Liver (tissue), 9 donors: Measurements from ENCODE around the gene PGM5. TPM values are rescaled to one million over a fixed set of nuclear protein-coding genes. Genes with fewer than 3 reads are reported as not detected.

Experiments
- DNase-seq: peaks from one replicate; pipeline ENCODE4 v3.0.0-alpha.2; 2017; ENCODE audit warnings: low spot score
- H3K27ac ChIP-seq, 2 donors: one replicate each; pipeline ENCODE4 v1.7.0; 2013; ENCODE audit warnings: inconsistent platforms in 2 of 2, low read length in 2 of 2, control low read depth in 1 of 2, low read depth in 1 of 2, mild to moderate bottlenecking in 1 of 2
- H3K27me3 ChIP-seq, 4 donors: one replicate each; pipeline versions ENCODE4 v1.6.1 to v1.7.0; 2013; ENCODE audit warnings: low read length in 3 of 4, inconsistent platforms in 1 of 4, mild to moderate bottlenecking in 1 of 4, moderate library complexity in 1 of 4; ENCODE audit not compliant: control insufficient read depth in 4 of 4, insufficient read depth in 4 of 4
- H3K36me3 ChIP-seq, 4 donors: one replicate each; pipeline versions ENCODE4 v1.6.1 to v1.7.0; 2013; ENCODE audit warnings: low read length in 3 of 4, mild to moderate bottlenecking in 3 of 4, low read depth in 1 of 4, moderate library complexity in 1 of 4; ENCODE audit not compliant: control insufficient read depth in 4 of 4, insufficient read depth in 3 of 4
- H3K4me1 ChIP-seq, 4 donors: one replicate each; pipeline versions ENCODE4 v1.6.1 to v1.7.0; 2013; ENCODE audit warnings: low read length in 3 of 4, mild to moderate bottlenecking in 3 of 4, moderate library complexity in 1 of 4; ENCODE audit not compliant: control insufficient read depth in 4 of 4, insufficient read depth in 4 of 4
- H3K4me3 ChIP-seq, 3 donors: one replicate each; pipeline versions ENCODE4 v1.6.1 to v1.7.0; 2013; ENCODE audit warnings: low read length in 3 of 3, control low read depth in 1 of 3, low read depth in 1 of 3, mild to moderate bottlenecking in 1 of 3
- H3K9ac ChIP-seq, 2 donors: one replicate each; pipeline ENCODE4 v1.7.0; 2013; ENCODE audit warnings: low read length in 2 of 2, mild to moderate bottlenecking in 2 of 2, moderate library complexity in 2 of 2, control low read depth in 1 of 2, low read depth in 1 of 2
- H3K9me3 ChIP-seq, 4 donors: one replicate each; pipeline versions ENCODE4 v1.6.1 to v1.7.0; 2013; ENCODE audit warnings: low read length in 3 of 4; ENCODE audit not compliant: control insufficient read depth in 4 of 4
- ATF3 ChIP-seq: IDR thresholded peaks from 2 replicates; pipeline ENCODE4 v1.6.1; 2016; ENCODE audit warnings: antibody characterized with exemption
- EGR1 ChIP-seq, 2 donors: IDR thresholded peaks; 2 replicates each; pipeline ENCODE4 v1.6.1; 2016 to 2018; ENCODE audit warnings: antibody characterized with exemption in 2 of 2, low read depth in 2 of 2
- FOXA1 ChIP-seq: IDR thresholded peaks from 2 replicates; pipeline ENCODE4 v1.6.1; 2016; ENCODE audit warnings: antibody characterized with exemption
- FOXA2 ChIP-seq: IDR thresholded peaks from 2 replicates; pipeline ENCODE4 v1.6.1; 2016; ENCODE audit warnings: antibody characterized with exemption
- GABPA ChIP-seq, 2 donors: IDR thresholded peaks in 1 of 2; conservative IDR thresholded peaks in 1 of 2; 2 replicates each; pipeline ENCODE4 v1.6.1; 2016; ENCODE audit warnings: antibody characterized with exemption in 2 of 2, mild to moderate bottlenecking in 1 of 2, moderate library complexity in 1 of 2
- HNF4A ChIP-seq, 2 donors: conservative IDR thresholded peaks; 2 replicates each; pipeline ENCODE4 v1.6.1; 2016; ENCODE audit warnings: antibody characterized with exemption in 2 of 2, mild to moderate bottlenecking in 2 of 2
- HNF4G ChIP-seq: IDR thresholded peaks from 2 replicates; pipeline ENCODE4 v1.6.1; 2016; ENCODE audit warnings: antibody characterized with exemption
- JUND ChIP-seq, 2 donors: IDR thresholded peaks; 2 replicates each; pipeline ENCODE4 v1.6.1; 2016; ENCODE audit warnings: antibody characterized with exemption in 2 of 2
- NR2F2 ChIP-seq: IDR thresholded peaks from 2 replicates; pipeline ENCODE4 v1.6.1; 2016; ENCODE audit warnings: antibody characterized with exemption
- RAD21 ChIP-seq, 2 donors: IDR thresholded peaks; 2 replicates each; pipeline ENCODE4 v1.6.1; 2016; ENCODE audit warnings: antibody characterized with exemption in 2 of 2, mild to moderate bottlenecking in 2 of 2
- REST ChIP-seq: IDR thresholded peaks from 2 replicates; pipeline ENCODE4 v1.6.1; 2016; ENCODE audit warnings: antibody characterized with exemption, mild to moderate bottlenecking
- RXRA ChIP-seq, 2 donors: IDR thresholded peaks; 2 replicates each; pipeline ENCODE4 v1.6.1; 2017 to 2018; ENCODE audit warnings: antibody characterized with exemption in 2 of 2, mild to moderate bottlenecking in 1 of 2
- SP1 ChIP-seq: IDR thresholded peaks from 2 replicates; pipeline ENCODE4 v1.6.1; 2018; ENCODE audit warnings: antibody characterized with exemption, mild to moderate bottlenecking
- TAF1 ChIP-seq: conservative IDR thresholded peaks from 2 replicates; pipeline ENCODE4 v1.6.1; 2016; ENCODE audit warnings: antibody characterized with exemption, mild to moderate bottlenecking
- YY1 ChIP-seq: IDR thresholded peaks from 2 replicates; pipeline ENCODE4 v1.6.1; 2016; ENCODE audit warnings: antibody characterized with exemption, mild to moderate bottlenecking
- ZBTB33 ChIP-seq: IDR thresholded peaks from 2 replicates; pipeline ENCODE4 v1.6.1; 2016; ENCODE audit warnings: antibody characterized with exemption
- WGBS: extraction: QIAGEN DNeasy Blood & Tissue Kit; methylation state at CpG from one replicate; pipeline ENCODE4 v1.1.7; 2013; 5-methylcytosine and 5-hydroxymethylcytosine counted together
- polyA plus RNA-seq, 2 donors: library from polyadenylated mRNA; stranded (reverse) in 1 of 2; unstranded in 1 of 2; fragments of 200-250 nt in 1 of 2; fragments of >200 nt in 1 of 2; fragmentation: Nextera tagmentation in 1 of 2; extraction: Ambion mirVana in 1 of 2; gene quantifications; one replicate each; pipeline versions ENCODE4 v1.2.1 to v1.2.3, GENCODE V29; 2013 to 2015
- total RNA-seq, 2 donors: library from RNA; depleted of rRNA; stranded (reverse); fragments of >200 nt; gene quantifications; one replicate each; pipeline ENCODE4 v1.2.3, GENCODE V29; 2014
- TF ChIP-seq, protein P1 (sequence below): IDR thresholded peaks from 2 replicates; pipeline ENCODE4 v1.6.1; 2016; ENCODE audit warnings: antibody characterized with exemption
- TF ChIP-seq, protein P2 (sequence below): fragments of 150-350 bp; IDR thresholded peaks from 2 replicates; pipeline ENCODE4 v1.5.1; 2017; ENCODE audit warnings: improper control_type of control experiment, low read depth, low read length; ENCODE audit not compliant: missing input control
- donor health status: healthy.
- donor health status: healthy.
- donor health status: healthy.
- donor health status: healthy.
- donor health status: healthy.

PGM5 gene
- total and polyA plus RNA-seq, 4 donors = 0.63 to 8.5 (median 2.2) TPM

DNA sequence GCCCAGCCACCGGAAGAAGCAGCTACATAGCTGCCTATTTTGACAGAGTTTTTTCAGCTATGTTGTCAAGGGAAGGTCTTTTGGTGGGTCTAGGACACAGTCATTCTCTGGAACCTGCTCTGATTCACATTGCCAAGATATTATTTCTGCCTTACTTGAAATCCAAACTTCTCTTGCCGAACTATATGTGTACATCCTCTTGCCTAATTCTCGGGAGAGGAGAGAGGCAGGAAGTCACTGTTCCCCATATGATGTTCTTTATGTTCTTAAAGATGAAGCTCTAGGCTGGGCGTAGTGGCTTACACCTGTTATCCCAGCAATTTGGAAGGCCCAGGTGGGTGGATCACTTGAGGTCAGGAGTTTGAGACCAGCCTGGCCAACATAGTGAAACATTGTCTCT, 175.7 kb downstream of the PGM5 start:
- H3K4me1 ChIP-seq = no peaks in the 10 kb centered on the region
- no peaks in the 10 kb centered on the region for H3K27me3 ChIP-seq
- TF ChIP-seq EGR1 (IDR thresholded peaks at IDR 0.05; ENCODE audit: low read depth in 2 of 2) = no peak
- no peak for TF ChIP-seq ATF3
- no peak for TF ChIP-seq RAD21 (IDR thresholded peaks at IDR 0.05)
- no peak for TF ChIP-seq TAF1
- no peak for TF ChIP-seq JUND (IDR thresholded peaks at IDR 0.05)
- TF ChIP-seq HNF4G = no peak
- TF ChIP-seq ZBTB33 = no peak
- TF ChIP-seq, protein P1, sequence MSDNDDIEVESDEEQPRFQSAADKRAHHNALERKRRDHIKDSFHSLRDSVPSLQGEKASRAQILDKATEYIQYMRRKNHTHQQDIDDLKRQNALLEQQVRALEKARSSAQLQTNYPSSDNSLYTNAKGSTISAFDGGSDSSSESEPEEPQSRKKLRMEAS = no peak
- TF ChIP-seq SP1 = no peak
- no peak for TF ChIP-seq HNF4A (conservative IDR thresholded peaks at IDR 0.05)
- no peak for TF ChIP-seq YY1
- TF ChIP-seq FOXA1 = no peak
- no peak for TF ChIP-seq NR2F2
- TF ChIP-seq FOXA2 = no peak
- no peak for TF ChIP-seq RXRA (IDR thresholded peaks at IDR 0.05)
- TF ChIP-seq, protein P2, sequence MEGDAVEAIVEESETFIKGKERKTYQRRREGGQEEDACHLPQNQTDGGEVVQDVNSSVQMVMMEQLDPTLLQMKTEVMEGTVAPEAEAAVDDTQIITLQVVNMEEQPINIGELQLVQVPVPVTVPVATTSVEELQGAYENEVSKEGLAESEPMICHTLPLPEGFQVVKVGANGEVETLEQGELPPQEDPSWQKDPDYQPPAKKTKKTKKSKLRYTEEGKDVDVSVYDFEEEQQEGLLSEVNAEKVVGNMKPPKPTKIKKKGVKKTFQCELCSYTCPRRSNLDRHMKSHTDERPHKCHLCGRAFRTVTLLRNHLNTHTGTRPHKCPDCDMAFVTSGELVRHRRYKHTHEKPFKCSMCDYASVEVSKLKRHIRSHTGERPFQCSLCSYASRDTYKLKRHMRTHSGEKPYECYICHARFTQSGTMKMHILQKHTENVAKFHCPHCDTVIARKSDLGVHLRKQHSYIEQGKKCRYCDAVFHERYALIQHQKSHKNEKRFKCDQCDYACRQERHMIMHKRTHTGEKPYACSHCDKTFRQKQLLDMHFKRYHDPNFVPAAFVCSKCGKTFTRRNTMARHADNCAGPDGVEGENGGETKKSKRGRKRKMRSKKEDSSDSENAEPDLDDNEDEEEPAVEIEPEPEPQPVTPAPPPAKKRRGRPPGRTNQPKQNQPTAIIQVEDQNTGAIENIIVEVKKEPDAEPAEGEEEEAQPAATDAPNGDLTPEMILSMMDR = no peak
- TF ChIP-seq GABPA (IDR thresholded peaks at IDR 0.05 in 1 of 2, conservative IDR thresholded peaks at IDR 0.05 in 1 of 2) = no peak
- no peak for TF ChIP-seq REST
- no peak overlapping the region for H3K27ac ChIP-seq
- no peak for DNase-seq
- H3K36me3 ChIP-seq = no peaks in the 10 kb centered on the region
- WGBS = 85% methylated on average over 4 of the region's 4 CpGs
- no peaks in the 10 kb centered on the region for H3K9me3 ChIP-seq
- H3K4me3 ChIP-seq = no peak overlapping the region
- no peak overlapping the region for H3K9ac ChIP-seq
